Esophagus squamous epithelium (tissue), 5 donors: ENCODE measurements around the gene IL21R. TPM values are rescaled to one million over a fixed set of nuclear protein-coding genes. Genes with fewer than 3 reads are reported as not detected.
"Not testable (repeated sequence)": the region's sequence is repeated elsewhere in the genome, so short reads cannot be mapped to it uniquely, and the experiment has no call there.

Source experiments
- DNase-seq: peaks from one replicate; lab custom pipeline; 2025; lab: John Stamatoyannopoulos, UW
- H3K27ac ChIP-seq, 4 donors: fragments of 200-600 bp; sonication (generic); one replicate each; pipeline ENCODE4 v1.5.1; 2016 to 2019; ENCODE audit warnings: mild to moderate bottlenecking in 1 of 4
- H3K27me3 ChIP-seq, 4 donors: fragments of 200-600 bp; sonication (generic); 1 replicate in 3 of 4; 2 replicates in 1 of 4; pipeline versions ENCODE4 v1.5.1 to v1.6.0; 2017 to 2021; ENCODE audit warnings: antibody characterized with exemption in 1 of 4
- H3K36me3 ChIP-seq, 3 donors: fragments of 200-600 bp; sonication (generic); one replicate each; pipeline ENCODE4 v1.5.1; 2016 to 2019
- H3K4me1 ChIP-seq, 3 donors: fragments of 200-600 bp; sonication (generic); one replicate each; pipeline ENCODE4 v1.5.1; 2017 to 2019
- H3K4me3 ChIP-seq, 4 donors: fragments of 200-600 bp; sonication (generic); 1 replicate in 3 of 4; 2 replicates in 1 of 4; pipeline ENCODE4 v1.5.1; 2016 to 2019; ENCODE audit warnings: mild to moderate bottlenecking in 2 of 4, moderate library complexity in 1 of 4
- H3K9me3 ChIP-seq, 3 donors: fragments of 200-600 bp; sonication (generic); one replicate each; pipeline ENCODE4 v1.5.1; 2016 to 2019
- CTCF ChIP-seq, 6 experiments: fragments of 450-650 bp in 4 of 6; fragments of 200-600 bp in 2 of 6; sonication (generic) in 2 of 6; IDR thresholded peaks; one replicate each; pipeline ENCODE4 v1.5.1; 2016 to 2019; ENCODE audit warnings: antibody characterized with exemption in 6 of 6, mild to moderate bottlenecking in 4 of 6, moderate library complexity in 4 of 6
- POLR2A ChIP-seq, 4 donors: fragments of 450-650 bp; IDR thresholded peaks; one replicate each; pipeline ENCODE4 v1.6.1; 2017; ENCODE audit warnings: antibody characterized with exemption in 4 of 4, mild to moderate bottlenecking in 4 of 4, moderate library complexity in 3 of 4
- WGBS, 2 donors: methylation state at CpG; one replicate each; pipeline ENCODE4 v1.1.5; 2018; 5-methylcytosine and 5-hydroxymethylcytosine counted together
- intact Hi-C: fragments of 100-400 bp; cut with DNase I; formaldehyde crosslinking; loops from one replicate; pipeline ENCODE4 v1.15.0; 2022
- total RNA-seq, 4 donors: library from RNA; depleted of rRNA; stranded (reverse); fragments of >200 nt; gene quantifications; one replicate each; pipeline ENCODE4 v1.1.0, GENCODE V29; 2016
- donor health status: DM: yes; HTN: yes; CAD: no.

Gene IL21R
- total RNA-seq, 4 donors from 2014 or later: 0.23 to 1.2 (median 0.39) TPM

GRCh38 chr16:27394516-27394915, 7.5 kb upstream of the IL21R start:
- DNase-seq: no peak
- Histone ChIP-seq H3K27ac (no peak overlapping the region), H3K9me3 (no peaks in the 10 kb centered on the region), H3K4me3 (no peak overlapping the region), H3K4me1 (no peaks in the 10 kb centered on the region), H3K36me3 (no peaks in the 10 kb centered on the region), H3K27me3 (peaks cover 0 to 8% (median 0%) of the 10 kb centered on the region in 4 donors)
- intact Hi-C loops: no loop called here
- TF ChIP-seq CTCF (IDR thresholded peaks at IDR 0.05) (no peak), POLR2A (IDR thresholded peaks at IDR 0.05) (no peak)

- 70 to 81% methylated on average over 14 to 15 of the region's 15 CpGs for WGBS, 2 donors
- H3K27ac ChIP-seq, intact Hi-C loops, H3K36me3 ChIP-seq, DNase-seq, H3K9me3 ChIP-seq, H3K4me3 ChIP-seq: not testable (repeated sequence)
- Histone ChIP-seq H3K4me1 (peaks cover 0 to 23% (median 13%) of the 10 kb centered on the region in 3 donors), H3K27me3 (peaks cover 0 to 16% (median 0%) of the 10 kb centered on the region in 4 donors)
Measured at GRCh38 chr16:27398341-27398893, 3.6 kb upstream of the IL21R start.

- Histone ChIP-seq H3K27me3 (peaks cover 0 to 24% (median 0%) of the 10 kb centered on the region in 4 donors), H3K4me1 (peaks cover 0 to 28% (median 13%) of the 10 kb centered on the region in 3 donors), H3K36me3 (no peaks in the 10 kb centered on the region), H3K4me3 (no peak overlapping the region), H3K9me3 (no peaks in the 10 kb centered on the region), H3K27ac (no peak overlapping the region)
- no peak for DNase-seq
- TF ChIP-seq CTCF (IDR thresholded peaks at IDR 0.05): no peak
- TF ChIP-seq POLR2A (IDR thresholded peaks at IDR 0.05): no peak
- WGBS, 2 donors: 73 to 85% methylated on average over 8 of the region's 8 CpGs
- intact Hi-C loops: no loop called here
Measured at GRCh38 chr16:27398894-27399853, 2.8 kb upstream of the IL21R start.

GRCh38 chr16:27399969-27400368, 2.0 kb upstream of the IL21R start:
- no peak for DNase-seq
- intact Hi-C loops: no loop called here
- no peak overlapping the region for H3K27ac ChIP-seq
- 85 to 92% methylated on average over 2 of the region's 2 CpGs for WGBS, 2 donors
- H3K9me3 ChIP-seq: no peaks in the 10 kb centered on the region
- no peak overlapping the region for H3K4me3 ChIP-seq
- TF ChIP-seq CTCF (IDR thresholded peaks at IDR 0.05) (no peak), POLR2A (IDR thresholded peaks at IDR 0.05) (no peak)
- peaks cover 0 to 28% (median 13%) of the 10 kb centered on the region in 3 donors for H3K4me1 ChIP-seq
- no peaks in the 10 kb centered on the region for H3K36me3 ChIP-seq
- peaks cover 0 to 25% (median 0%) of the 10 kb centered on the region in 4 donors for H3K27me3 ChIP-seq

- Histone ChIP-seq H3K27me3 (peaks cover 0 to 35% (median 0%) of the 10 kb centered on the region in 4 donors), H3K4me1 (peaks cover 0 to 28% (median 13%) of the 10 kb centered on the region in 3 donors), H3K27ac (no peak overlapping the region), H3K36me3 (no peaks in the 10 kb centered on the region), H3K9me3 (no peaks in the 10 kb centered on the region), H3K4me3 (no peak overlapping the region)
- TF ChIP-seq POLR2A (IDR thresholded peaks at IDR 0.05) (no peak), CTCF (IDR thresholded peaks at IDR 0.05) (no peak)
- intact Hi-C loops: no loop called here
- DNase-seq: no peak
- WGBS, 2 donors: 44 to 48% methylated on average over 8 to 11 of the region's 11 CpGs
Measured at GRCh38 chr16:27400751-27401620, 988 bp upstream of the IL21R start.
